H9 (cell line): Measurements from ENCODE around the gene MAPKAPK3. TPM values are rescaled to one million over a fixed set of nuclear protein-coding genes. Genes with fewer than 3 reads are reported as not detected.

Source experiments
- DNase-seq: peaks from one replicate; pipeline ENCODE4 v3.0.0-alpha.2; 2017
- H2AFZ ChIP-seq: one replicate; pipeline ENCODE4 v1.6.1; 2013; ENCODE audit warnings: mild to moderate bottlenecking, low read length, control low read depth, moderate library complexity
- H2AK5ac ChIP-seq: 2 replicates; pipeline ENCODE4 v1.6.1; 2013; ENCODE audit warnings: low read length, control low read depth, mixed read lengths; ENCODE audit not compliant: insufficient read length
- H2BK120ac ChIP-seq: one replicate; pipeline ENCODE4 v1.6.1; 2013; ENCODE audit warnings: low read depth, mild to moderate bottlenecking, low read length, control low read depth, inconsistent platforms; ENCODE audit not compliant: poor library complexity, severe bottlenecking
- H2BK12ac ChIP-seq: 2 replicates; pipeline ENCODE4 v1.6.1; 2013; ENCODE audit warnings: low read length, control low read depth, mixed read lengths, low read depth; ENCODE audit not compliant: insufficient read length
- H2BK15ac ChIP-seq: 2 replicates; pipeline ENCODE4 v1.6.1; 2013; ENCODE audit warnings: low read depth, low read length, control low read depth
- H2BK20ac ChIP-seq: one replicate; pipeline ENCODE4 v1.6.1; 2013; ENCODE audit warnings: low read depth, mild to moderate bottlenecking, low read length, control low read depth, inconsistent platforms; ENCODE audit not compliant: poor library complexity, severe bottlenecking
- H2BK5ac ChIP-seq: 2 replicates; pipeline ENCODE4 v1.6.1; 2013; ENCODE audit warnings: low read length, control low read depth, mixed read lengths; ENCODE audit not compliant: insufficient read length
- H3K14ac ChIP-seq: 2 replicates; pipeline ENCODE4 v1.6.1; 2013; ENCODE audit warnings: low read length, control low read depth; ENCODE audit not compliant: insufficient read depth
- H3K18ac ChIP-seq: 2 replicates; pipeline ENCODE4 v1.6.1; 2013; ENCODE audit warnings: low read depth, mild to moderate bottlenecking, mixed read lengths, low read length, control low read depth; ENCODE audit not compliant: insufficient read length
- H3K23ac ChIP-seq: 2 replicates; pipeline ENCODE4 v1.6.1; 2013; ENCODE audit warnings: low read length, control low read depth, mixed read lengths, low read depth; ENCODE audit not compliant: insufficient read length
- H3K23me2 ChIP-seq: 2 replicates; pipeline ENCODE4 v1.6.1; 2013; ENCODE audit warnings: low read depth, mild to moderate bottlenecking, mixed read lengths, low read length, control low read depth; ENCODE audit not compliant: insufficient read length, poor library complexity, severe bottlenecking
- H3K27ac ChIP-seq: 2 replicates; pipeline ENCODE4 v1.5.1; 2013; ENCODE audit warnings: low read length, control low read depth, mixed read lengths, low read depth; ENCODE audit not compliant: insufficient read length
- H3K27me3 ChIP-seq: 2 replicates; pipeline ENCODE4 v1.6.1; 2013; ENCODE audit warnings: low read length, control low read depth, inconsistent platforms; ENCODE audit not compliant: insufficient read depth
- H3K4ac ChIP-seq: 2 replicates; pipeline ENCODE4 v1.6.1; 2013; ENCODE audit warnings: low read depth, mild to moderate bottlenecking, control low read depth, inconsistent platforms, low read length, moderate library complexity
- H3K4me1 ChIP-seq: 2 replicates; pipeline ENCODE4 v1.6.1; 2013; ENCODE audit warnings: low read length, control low read depth, inconsistent platforms; ENCODE audit not compliant: insufficient read depth
- H3K4me2 ChIP-seq: 2 replicates; pipeline ENCODE4 v1.6.1; 2013; ENCODE audit warnings: low read length, control low read depth, mixed read lengths; ENCODE audit not compliant: insufficient read length, insufficient read depth
- H3K56ac ChIP-seq: 2 replicates; pipeline ENCODE4 v1.6.1; 2013; ENCODE audit warnings: low read depth, mild to moderate bottlenecking, mixed read lengths, low read length, control low read depth; ENCODE audit not compliant: insufficient read length
- H3K79me1 ChIP-seq: 2 replicates; pipeline ENCODE4 v1.6.1; 2013; ENCODE audit warnings: low read depth, mild to moderate bottlenecking, moderate library complexity, low read length, control low read depth, inconsistent platforms; ENCODE audit not compliant: insufficient read depth, poor library complexity, severe bottlenecking
- H3K79me2 ChIP-seq: 2 replicates; pipeline ENCODE4 v1.6.1; 2013; ENCODE audit warnings: low read length, control low read depth, inconsistent platforms; ENCODE audit not compliant: insufficient read depth
- H3K9ac ChIP-seq: 2 replicates; pipeline ENCODE4 v1.6.1; 2013; ENCODE audit warnings: low read length, control low read depth, mixed read lengths; ENCODE audit not compliant: insufficient read length; ENCODE audit errors: extremely low read depth
- H3K9me3 ChIP-seq: one replicate; pipeline ENCODE4 v1.6.1; 2013; ENCODE audit warnings: low read depth, low read length, inconsistent platforms; ENCODE audit not compliant: control insufficient read depth
- H3T11ph ChIP-seq: one replicate; pipeline ENCODE4 v1.6.1; 2013; ENCODE audit warnings: mild to moderate bottlenecking, low read length, control low read depth, inconsistent platforms
- H4K20me1 ChIP-seq: one replicate; pipeline ENCODE4 v1.6.1; 2013; ENCODE audit not compliant: control insufficient read depth, insufficient read length, insufficient read depth
- H4K5ac ChIP-seq: 2 replicates; pipeline ENCODE4 v1.6.1; 2013; ENCODE audit warnings: low read depth, mild to moderate bottlenecking, mixed read lengths, low read length, control low read depth; ENCODE audit not compliant: insufficient read length
- H4K8ac ChIP-seq: replicated peaks from 2 replicates; pipeline ENCODE4 v1.6.1; 2013; ENCODE audit warnings: low read length, control low read depth, mixed read lengths, low read depth; ENCODE audit not compliant: insufficient read length
- H4K91ac ChIP-seq: 2 replicates; pipeline ENCODE4 v1.6.1; 2013; ENCODE audit warnings: low read depth, mild to moderate bottlenecking, moderate library complexity, mixed read lengths, low read length, control low read depth; ENCODE audit not compliant: insufficient read length
- H3K27ac Mint-ChIP-seq, 3 experiments: 2 replicates in 2 of 3; 3 replicates in 1 of 3; pipeline ENCODE4 v1.8.0; 2020 to 2021; ENCODE audit warnings: mixed read lengths in 3 of 3, mild to moderate bottlenecking in 1 of 3, moderate library complexity in 1 of 3
- H3K27me3 Mint-ChIP-seq: 2 replicates; pipeline ENCODE4 v1.8.0; 2021; ENCODE audit warnings: low read depth, mild to moderate bottlenecking, moderate library complexity, mixed read lengths
- H3K36me3 Mint-ChIP-seq, 3 experiments: 2 replicates in 2 of 3; 3 replicates in 1 of 3; pipeline ENCODE4 v1.8.0; 2020 to 2021; ENCODE audit warnings: low read depth in 3 of 3, mixed read lengths in 3 of 3; ENCODE audit not compliant: insufficient read depth in 1 of 3
- H3K4me1 Mint-ChIP-seq, 2 experiments: 2 replicates each; pipeline ENCODE4 v1.8.0; 2020; ENCODE audit warnings: mixed read lengths in 2 of 2
- H3K4me3 Mint-ChIP-seq, 2 experiments: 2 replicates in 1 of 2; 3 replicates in 1 of 2; pipeline ENCODE4 v1.8.0; 2020 to 2021; ENCODE audit warnings: mild to moderate bottlenecking in 2 of 2, mixed read lengths in 2 of 2, moderate library complexity in 1 of 2
- H3K9me3 Mint-ChIP-seq, 2 experiments: 2 replicates in 1 of 2; 3 replicates in 1 of 2; pipeline ENCODE4 v1.8.0; 2020; ENCODE audit warnings: mild to moderate bottlenecking in 2 of 2, mixed read lengths in 2 of 2, moderate library complexity in 1 of 2
- CTCF ChIP-seq: fragments of 200-600 bp; sonication (generic); conservative IDR thresholded peaks from 3 replicates; pipeline ENCODE4 v1.8.0; 2021; ENCODE audit warnings: antibody characterized with exemption, mild to moderate bottlenecking
- WGBS: extraction: QIAGEN DNeasy Blood & Tissue Kit; methylation state at CpG from one replicate; pipeline ENCODE4 v1.1.7; 2013; ENCODE audit warnings: missing lambda C conversion rate, low lambda C conversion rate, mixed read lengths; ENCODE audit not compliant: insufficient read length; ENCODE audit errors: extremely low coverage; 5-methylcytosine and 5-hydroxymethylcytosine counted together
- total RNA-seq: library from RNA; stranded (reverse); gene quantifications from 2 replicates; pipeline ENCODE4 v1.2.1, GENCODE V29; 2021

The MAPKAPK3 gene
- total RNA-seq, 1 experiment from 2014 or later: 57.9 TPM

GRCh38 chr3:50606596-50606995 lies 10.4 kb upstream of the MAPKAPK3 start:
- H2BK15ac ChIP-seq: no peak overlapping the region
- H3K14ac ChIP-seq: no peak overlapping the region
- WGBS: no CpG with 5 or more reads among the region's 6 CpGs
- peaks cover 5% of the 10 kb centered on the region for H3K23me2 ChIP-seq
- Mint-ChIP-seq H3K27ac (no peak overlapping the region), H3K4me1 (peaks cover 8 to 11% of the 10 kb centered on the region in 2 experiments), H3K4me3 (no peak overlapping the region), H3K27me3 (peaks cover 24% of the 10 kb centered on the region), H3K9me3 (no peaks in the 10 kb centered on the region), H3K36me3 (peaks cover 0 to 1% (median 0%) of the 10 kb centered on the region in 3 experiments; a peak in 1 of 7 replicates)
- no peak overlapping the region for H2AK5ac ChIP-seq
- H3K56ac ChIP-seq: no peak overlapping the region
- no peaks in the 10 kb centered on the region for H3K4me1 ChIP-seq
- H4K20me1 ChIP-seq: no peaks in the 10 kb centered on the region
- H3K79me2 ChIP-seq: no peaks in the 10 kb centered on the region
- no peak overlapping the region for H4K5ac ChIP-seq
- no peak overlapping the region for H4K8ac ChIP-seq
- no peak overlapping the region for H3K23ac ChIP-seq
- H4K91ac ChIP-seq: no peak overlapping the region
- no peaks in the 10 kb centered on the region for H3K79me1 ChIP-seq
- no peak overlapping the region for H3K27ac ChIP-seq
- no peak overlapping the region for H3K9ac ChIP-seq
- TF ChIP-seq CTCF: no peak
- no peak overlapping the region for H2AFZ ChIP-seq
- peaks cover 5% of the 10 kb centered on the region; the same call in 1 of the 2 replicates for H3K27me3 ChIP-seq
- no peak overlapping the region for H3K18ac ChIP-seq
- no peak for DNase-seq
- no peak overlapping the region for H2BK20ac ChIP-seq
- no peak overlapping the region for H2BK5ac ChIP-seq
- H3K4ac ChIP-seq: no peak overlapping the region
- no peak overlapping the region for H2BK120ac ChIP-seq
- H3K4me2 ChIP-seq: no peak overlapping the region
- no peak overlapping the region for H2BK12ac ChIP-seq
- H3K9me3 ChIP-seq: no peaks in the 10 kb centered on the region
- no peak overlapping the region for H3T11ph ChIP-seq
